ENCODE measurements around the gene TYROBP. TPM values are rescaled to one million over a fixed set of nuclear protein-coding genes. Genes with fewer than 3 reads are reported as not detected.
"Not testable (repeated sequence)": the region's sequence is repeated elsewhere in the genome, so short reads cannot be mapped to it uniquely, and the experiment has no call there.

TYROBP gene
- total and polyA plus RNA-seq, 9 donors: 9.2 to 135 (median 36.7) TPM

DNA sequence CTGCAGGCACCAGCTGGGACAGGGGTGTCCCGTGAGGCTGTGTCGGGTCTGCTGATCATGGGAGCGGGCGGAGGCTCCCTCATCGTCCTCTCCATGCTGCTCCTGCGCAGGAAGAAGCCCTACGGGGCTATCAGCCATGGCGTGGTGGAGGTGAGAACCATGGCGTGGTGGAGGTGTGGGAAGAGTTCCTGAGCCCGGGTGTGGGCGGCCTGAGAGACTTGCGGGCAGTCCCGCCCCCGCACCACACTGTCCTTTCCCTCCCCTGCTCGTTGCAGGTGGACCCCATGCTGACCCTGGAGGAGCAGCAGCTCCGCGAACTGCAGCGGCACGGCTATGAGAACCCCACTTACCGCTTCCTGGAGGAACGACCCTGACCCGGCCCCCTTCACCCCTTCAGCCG, 29.0 kb downstream of the TYROBP start:
- no peaks in the 10 kb centered on the region for H3K9me3 ChIP-seq
- no peak overlapping the region for H3K4me3 ChIP-seq
- 40 to 41% (median 41%) methylated on average over 23 of the region's 23 CpGs for WGBS, 3 donors
- H3K36me3 ChIP-seq: no peaks in the 10 kb centered on the region
- intact Hi-C loops (cut with DNase I): loop anchor here in 1 of 4 donors (5.0 kb wide), 1 partner anchor 53 kb away; no protein-coding TSS in a partner anchor
- no peak overlapping the region for H3K27ac ChIP-seq
- no peak for DNase-seq
- no peaks in the 10 kb centered on the region for H3K4me1 ChIP-seq (ENCODE audit: insufficient read depth)
- TF ChIP-seq EP300 (IDR thresholded peaks at IDR 0.05) (no peak), POLR2A (IDR thresholded peaks at IDR 0.05) (no peak)
- TF ChIP-seq, protein P1, sequence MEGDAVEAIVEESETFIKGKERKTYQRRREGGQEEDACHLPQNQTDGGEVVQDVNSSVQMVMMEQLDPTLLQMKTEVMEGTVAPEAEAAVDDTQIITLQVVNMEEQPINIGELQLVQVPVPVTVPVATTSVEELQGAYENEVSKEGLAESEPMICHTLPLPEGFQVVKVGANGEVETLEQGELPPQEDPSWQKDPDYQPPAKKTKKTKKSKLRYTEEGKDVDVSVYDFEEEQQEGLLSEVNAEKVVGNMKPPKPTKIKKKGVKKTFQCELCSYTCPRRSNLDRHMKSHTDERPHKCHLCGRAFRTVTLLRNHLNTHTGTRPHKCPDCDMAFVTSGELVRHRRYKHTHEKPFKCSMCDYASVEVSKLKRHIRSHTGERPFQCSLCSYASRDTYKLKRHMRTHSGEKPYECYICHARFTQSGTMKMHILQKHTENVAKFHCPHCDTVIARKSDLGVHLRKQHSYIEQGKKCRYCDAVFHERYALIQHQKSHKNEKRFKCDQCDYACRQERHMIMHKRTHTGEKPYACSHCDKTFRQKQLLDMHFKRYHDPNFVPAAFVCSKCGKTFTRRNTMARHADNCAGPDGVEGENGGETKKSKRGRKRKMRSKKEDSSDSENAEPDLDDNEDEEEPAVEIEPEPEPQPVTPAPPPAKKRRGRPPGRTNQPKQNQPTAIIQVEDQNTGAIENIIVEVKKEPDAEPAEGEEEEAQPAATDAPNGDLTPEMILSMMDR (IDR thresholded peaks at IDR 0.05): no peak
- no peaks in the 10 kb centered on the region for H3K27me3 ChIP-seq

DNA sequence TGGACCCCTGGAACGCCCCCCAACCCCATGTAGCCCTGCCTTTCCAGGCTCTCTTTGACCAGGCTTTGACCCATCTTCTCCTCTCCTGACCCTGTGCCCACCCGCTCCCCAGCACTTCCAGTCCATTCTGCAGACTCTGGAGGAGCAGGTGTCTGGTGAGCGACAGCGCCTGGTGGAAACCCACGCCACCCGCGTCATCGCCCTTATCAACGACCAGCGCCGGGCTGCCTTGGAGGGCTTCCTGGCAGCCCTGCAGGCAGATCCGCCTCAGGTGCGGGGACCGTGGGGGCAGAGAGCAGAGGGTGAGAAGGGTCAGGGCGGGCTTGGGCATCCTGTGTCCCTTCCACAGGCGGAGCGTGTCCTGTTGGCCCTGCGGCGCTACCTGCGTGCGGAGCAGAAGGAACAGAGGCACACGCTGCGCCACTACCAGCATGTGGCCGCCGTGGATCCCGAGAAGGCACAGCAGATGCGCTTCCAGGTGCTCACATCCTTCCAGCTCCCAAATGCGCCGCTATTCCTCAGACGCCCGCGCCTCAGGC, 33.6 kb downstream of the TYROBP start:
- Histone ChIP-seq H3K27me3 (no peaks in the 10 kb centered on the region), H3K27ac (no peak overlapping the region), H3K4me1 (ENCODE audit: insufficient read depth) (peaks cover 5% of the 10 kb centered on the region), H3K9me3 (no peaks in the 10 kb centered on the region), H3K36me3 (no peaks in the 10 kb centered on the region), H3K4me3 (no peak overlapping the region)
- WGBS, 3 donors: 91 to 95% (median 95%) methylated on average over 32 of the region's 32 CpGs
- intact Hi-C loops (cut with DNase I): no loop called here
- TF ChIP-seq POLR2A (IDR thresholded peaks at IDR 0.05) (no peak), EP300 (IDR thresholded peaks at IDR 0.05) (no peak)
- no peak for DNase-seq

DNA sequence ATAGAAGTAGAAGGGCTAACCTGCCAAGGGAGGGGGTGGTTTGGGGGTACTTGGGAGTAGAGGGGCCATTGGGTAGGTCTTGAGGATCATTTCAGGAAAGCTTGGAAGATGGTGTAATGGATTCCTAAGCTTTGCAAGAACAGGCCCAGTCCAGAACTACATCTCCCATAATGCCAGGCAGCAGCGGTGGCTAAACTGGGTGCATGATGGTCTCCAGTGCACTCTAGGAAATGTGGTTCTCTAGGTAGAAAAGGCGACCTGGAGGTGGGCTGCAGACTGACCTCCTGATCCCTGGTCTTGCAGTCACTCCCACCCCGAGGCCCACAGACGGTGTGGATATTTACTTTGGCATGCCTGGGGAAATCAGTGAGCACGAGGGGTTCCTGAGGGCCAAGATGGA, 35.9 kb downstream of the TYROBP start:
- intact Hi-C loops (cut with DNase I): no loop called here
- 65 to 78% (median 75%) methylated on average over 5 of the region's 5 CpGs for WGBS, 3 donors

DNA sequence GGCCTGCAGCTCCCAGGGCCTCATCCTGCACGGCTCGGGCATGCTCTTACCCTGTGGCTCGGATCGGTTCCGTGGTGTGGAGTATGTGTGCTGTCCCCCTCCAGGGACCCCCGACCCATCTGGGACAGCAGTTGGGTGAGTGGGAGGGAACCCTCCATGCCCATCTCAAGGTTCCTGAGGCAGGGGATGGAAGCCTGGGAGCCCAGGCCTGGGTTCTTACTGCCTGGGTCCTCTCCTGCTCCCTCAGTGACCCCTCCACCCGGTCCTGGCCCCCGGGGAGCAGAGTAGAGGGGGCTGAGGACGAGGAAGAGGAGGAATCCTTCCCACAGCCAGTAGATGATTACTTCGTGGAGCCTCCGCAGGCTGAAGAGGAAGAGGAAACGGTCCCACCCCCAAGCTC, 36.5 kb downstream of the TYROBP start:
- TF ChIP-seq, protein P1 (IDR thresholded peaks at IDR 0.05): no peak
- TF ChIP-seq POLR2A (IDR thresholded peaks at IDR 0.05) (no peak), EP300 (IDR thresholded peaks at IDR 0.05) (no peak)
- Histone ChIP-seq H3K4me1 (ENCODE audit: insufficient read depth) (peaks cover 8% of the 10 kb centered on the region), H3K27me3 (no peaks in the 10 kb centered on the region), H3K36me3 (no peaks in the 10 kb centered on the region), H3K9me3 (no peaks in the 10 kb centered on the region), H3K4me3 (no peak overlapping the region), H3K27ac (no peak overlapping the region)
- intact Hi-C loops (cut with DNase I): no loop called here
- no peak for DNase-seq
- 84 to 89% (median 87%) methylated on average over 12 of the region's 12 CpGs for whole genome bisulfite sequencing, 3 donors

More for the DNA sequence above, 35.9 kb downstream of the TYROBP start:
- Histone ChIP-seq H3K27me3 (no peaks in the 10 kb centered on the region), H3K36me3 (no peaks in the 10 kb centered on the region), H3K4me3 (no peak overlapping the region), H3K27ac (no peak overlapping the region), H3K4me1 (ENCODE audit: insufficient read depth) (peaks cover 8% of the 10 kb centered on the region), H3K9me3 (no peaks in the 10 kb centered on the region)
- no peak for DNase-seq
- TF ChIP-seq, protein P1 (IDR thresholded peaks at IDR 0.05): no peak
- TF ChIP-seq POLR2A (IDR thresholded peaks at IDR 0.05): no peak
- no peak for TF ChIP-seq EP300 (IDR thresholded peaks at IDR 0.05)

DNA sequence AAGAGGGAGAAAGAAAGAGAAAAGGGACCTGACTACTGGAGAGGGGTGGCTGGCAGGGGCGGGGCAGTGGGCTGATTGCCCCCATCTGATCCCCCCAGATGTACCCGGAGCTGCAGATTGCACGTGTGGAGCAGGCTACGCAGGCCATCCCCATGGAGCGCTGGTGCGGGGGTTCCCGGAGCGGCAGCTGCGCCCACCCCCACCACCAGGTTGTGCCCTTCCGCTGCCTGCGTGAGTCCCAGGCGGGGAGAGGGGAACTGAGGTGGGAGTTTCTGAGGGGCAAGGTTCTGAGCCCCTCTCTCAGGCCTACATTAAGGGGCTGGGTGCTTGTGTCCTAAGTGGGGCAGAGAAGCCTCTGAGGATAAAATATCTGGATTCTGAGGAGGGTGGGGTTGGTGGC, 37.3 kb downstream of the TYROBP start:
- peaks cover 8% of the 10 kb centered on the region for H3K4me1 ChIP-seq (ENCODE audit: insufficient read depth)
- H3K36me3 ChIP-seq: no peaks in the 10 kb centered on the region
- H3K27me3 ChIP-seq: no peaks in the 10 kb centered on the region
- no peak for TF ChIP-seq EP300 (IDR thresholded peaks at IDR 0.05)
- TF ChIP-seq POLR2A (IDR thresholded peaks at IDR 0.05): no peak
- TF ChIP-seq, protein P1 (IDR thresholded peaks at IDR 0.05): no peak
- intact Hi-C loops (cut with DNase I): no loop called here
- 78 to 81% (median 81%) methylated on average over 12 of the region's 12 CpGs for WGBS, 3 donors
- H3K4me3 ChIP-seq: no peak overlapping the region
- no peak overlapping the region for H3K27ac ChIP-seq
- no peaks in the 10 kb centered on the region for H3K9me3 ChIP-seq
- DNase-seq: no peak

DNA sequence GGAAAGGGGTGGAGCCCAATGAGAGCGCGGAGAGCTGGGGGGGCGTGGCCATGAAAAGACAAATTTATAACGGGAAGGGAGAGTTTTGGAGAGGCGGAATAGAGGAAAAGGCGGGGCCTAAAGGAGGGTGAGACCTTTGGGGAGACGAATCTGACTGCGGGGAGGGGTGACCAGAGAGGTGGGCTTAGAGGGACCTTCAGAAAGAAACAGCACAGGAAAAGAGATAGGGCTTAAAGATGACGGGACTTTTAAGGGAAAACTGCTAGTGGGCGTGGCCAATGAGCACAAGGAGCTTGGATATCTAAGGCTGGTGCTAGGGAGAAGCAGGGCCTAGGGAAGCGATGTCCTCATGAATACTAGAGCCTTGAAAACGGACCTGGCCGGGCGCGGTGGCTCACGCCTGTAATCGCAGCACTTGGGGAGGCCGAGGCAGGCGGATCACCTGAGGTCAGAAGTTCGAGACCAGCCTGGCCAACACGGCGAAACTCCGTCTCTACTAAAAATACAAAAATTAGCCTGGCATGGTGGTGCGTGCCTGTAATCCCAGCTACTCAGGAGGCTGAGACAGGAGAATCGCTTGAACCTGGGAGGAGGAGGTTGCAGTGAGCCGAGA, 37.9 kb downstream of the TYROBP start:
- WGBS, 3 donors: 38 to 48% (median 40%) methylated on average over 26 of the region's 26 CpGs
- intact Hi-C loops (cut with DNase I): not testable (repeated sequence)

More for the DNA sequence above, 37.9 kb downstream of the TYROBP start:
- not testable (repeated sequence) for H3K4me1 ChIP-seq (ENCODE audit: insufficient read depth); H3K27me3 ChIP-seq; H3K4me3 ChIP-seq; H3K27ac ChIP-seq; DNase-seq; H3K9me3 ChIP-seq; H3K36me3 ChIP-seq
